Stomach smooth muscle (tissue), 2 donors: ENCODE data around the gene DOCK3.

Experiments
- H3K27ac ChIP-seq: one replicate; pipeline ENCODE4 v1.7.0; 2013; ENCODE audit warnings: mild to moderate bottlenecking, low read length, inconsistent platforms
- H3K27me3 ChIP-seq, 2 donors: one replicate each; pipeline ENCODE4 v1.7.0; 2013; ENCODE audit warnings: low read length in 2 of 2; ENCODE audit not compliant: insufficient read depth in 2 of 2, control insufficient read depth in 1 of 2
- H3K36me3 ChIP-seq, 2 donors: one replicate each; pipeline ENCODE4 v1.7.0; 2013; ENCODE audit warnings: low read length in 2 of 2; ENCODE audit not compliant: control insufficient read depth in 2 of 2, insufficient read depth in 2 of 2
- H3K4me1 ChIP-seq: one replicate; pipeline ENCODE4 v1.7.0; 2013; ENCODE audit warnings: low read length; ENCODE audit not compliant: control insufficient read depth, insufficient read depth
- H3K4me3 ChIP-seq, 2 donors: one replicate each; pipeline ENCODE4 v1.7.0; 2013; ENCODE audit warnings: low read length in 2 of 2
- H3K9ac ChIP-seq, 2 donors: one replicate each; pipeline ENCODE4 v1.7.0; 2013; ENCODE audit warnings: low read length in 2 of 2, mild to moderate bottlenecking in 1 of 2
- H3K9me3 ChIP-seq, 2 donors: one replicate each; pipeline ENCODE4 v1.7.0; 2013; ENCODE audit warnings: low read length in 2 of 2; ENCODE audit not compliant: control insufficient read depth in 2 of 2
- donor health status: healthy.
- donor health status: Pancreatic carcinoma.

DOCK3 gene

DNA sequence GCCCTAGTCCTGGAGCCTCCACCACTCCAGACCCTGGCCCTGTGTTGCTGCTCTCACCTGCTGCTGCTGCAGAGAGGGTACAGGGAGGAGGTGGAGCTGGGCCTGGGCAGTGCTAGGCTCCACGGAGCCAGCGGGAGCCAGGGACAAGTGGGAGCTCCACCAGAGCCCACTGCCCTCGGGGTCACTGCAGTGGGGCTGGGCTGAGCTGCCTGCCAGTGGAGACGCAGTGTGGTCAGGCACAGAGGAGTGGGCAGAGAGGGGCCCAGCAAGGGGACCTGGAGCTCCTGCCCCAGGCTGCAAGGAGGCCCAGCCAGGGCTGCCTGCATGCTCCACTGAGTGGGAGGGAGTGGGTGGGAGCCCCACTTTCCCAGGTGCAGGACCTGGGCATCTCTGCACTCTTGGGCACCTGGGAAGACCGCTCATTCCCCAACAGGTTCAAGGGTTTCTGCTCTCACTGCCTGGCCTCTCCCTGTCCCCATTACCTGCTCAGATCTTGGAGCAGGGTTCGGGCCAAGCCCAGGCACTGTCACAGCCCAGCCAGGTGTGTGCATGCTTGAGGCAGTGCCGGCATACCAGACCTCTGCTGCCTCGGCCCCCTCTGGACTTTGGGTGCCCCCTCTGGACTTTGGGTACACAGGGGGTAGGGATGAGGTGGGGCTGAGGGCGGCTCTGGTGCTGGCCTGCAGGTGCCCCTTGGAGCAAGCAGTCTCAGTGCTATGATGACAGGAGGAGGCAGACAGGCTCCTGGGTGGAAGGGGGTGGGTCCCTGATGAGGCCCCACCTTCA is 308.0 kb downstream of the DOCK3 start:
- H3K9ac ChIP-seq, result no peak overlapping the region
- H3K4me1 ChIP-seq, result no peaks in the 10 kb centered on the region
- H3K4me3 ChIP-seq, result no peak overlapping the region
- no peak overlapping the region for H3K27ac ChIP-seq
- no peaks in the 10 kb centered on the region for H3K36me3 ChIP-seq
- H3K27me3 ChIP-seq, result no peaks in the 10 kb centered on the region
- H3K9me3 ChIP-seq, result no peaks in the 10 kb centered on the region

DNA sequence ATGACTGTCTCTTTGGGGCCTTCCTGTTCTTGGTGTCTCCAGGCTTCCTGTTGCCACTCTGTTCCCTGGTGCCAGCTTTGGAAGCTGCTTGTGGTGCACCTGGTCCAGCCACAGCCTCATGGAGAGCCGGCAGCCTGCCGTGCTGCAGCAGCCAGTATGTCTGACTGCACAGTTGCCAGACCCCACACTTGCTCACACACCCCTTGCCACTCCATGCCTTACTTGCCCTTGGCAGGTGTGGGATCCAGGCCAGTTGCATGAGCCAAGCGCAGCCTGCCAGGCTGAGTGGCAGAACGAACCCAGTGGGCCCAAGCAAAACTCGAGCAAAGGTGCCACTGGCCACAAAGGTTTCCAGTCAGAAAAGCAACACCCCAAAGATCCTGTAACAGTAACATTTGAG is 309.2 kb downstream of the DOCK3 start:
- no peaks in the 10 kb centered on the region for H3K4me1 ChIP-seq
- no peak overlapping the region for H3K9ac ChIP-seq
- H3K27me3 ChIP-seq, result no peaks in the 10 kb centered on the region
- no peaks in the 10 kb centered on the region for H3K36me3 ChIP-seq
- H3K4me3 ChIP-seq, result no peak overlapping the region
- H3K27ac ChIP-seq, result no peak overlapping the region
- no peaks in the 10 kb centered on the region for H3K9me3 ChIP-seq

DNA sequence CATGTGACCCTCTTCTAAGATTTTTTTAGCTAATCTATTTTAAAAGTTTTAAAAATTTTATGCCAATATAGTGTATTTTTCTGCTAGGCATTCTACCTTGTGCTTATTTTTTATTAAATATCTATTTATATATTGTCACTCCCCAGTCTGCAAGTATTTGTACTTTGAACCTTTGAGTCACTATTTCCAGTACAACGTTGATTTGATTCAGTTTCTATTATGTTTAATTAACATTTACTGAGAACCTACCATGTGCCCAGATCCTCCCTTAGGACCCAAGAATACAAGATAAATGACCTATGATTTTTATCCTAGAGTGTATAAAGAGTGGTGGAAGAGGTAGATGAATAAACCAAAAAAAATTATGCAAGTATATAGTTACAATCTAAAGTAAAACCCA is 311.2 kb downstream of the DOCK3 start:
- Histone ChIP-seq H3K9me3 (no peaks in the 10 kb centered on the region), H3K4me3 (no peak overlapping the region), H3K27ac (no peak overlapping the region), H3K27me3 (no peaks in the 10 kb centered on the region), H3K9ac (no peak overlapping the region), H3K4me1 (no peaks in the 10 kb centered on the region), H3K36me3 (no peaks in the 10 kb centered on the region)

DNA sequence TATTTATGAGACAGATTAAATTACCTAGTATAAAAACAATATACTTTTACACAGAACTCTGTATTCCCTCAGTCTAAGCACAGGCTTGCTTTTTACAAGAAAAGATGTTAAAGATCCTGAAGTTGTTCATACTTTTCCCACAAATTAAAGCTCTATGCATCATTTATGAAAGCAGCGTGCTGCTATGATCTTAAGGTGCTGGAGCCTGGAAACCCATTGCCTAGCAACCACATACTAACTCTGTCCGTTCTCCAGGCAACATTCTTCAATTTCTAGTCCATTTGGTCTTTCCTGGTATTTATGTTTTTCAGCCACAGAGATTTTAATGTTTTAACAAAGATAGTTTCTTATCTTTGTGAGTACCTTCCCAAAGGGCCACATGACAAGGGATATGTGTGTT is 312.0 kb downstream of the DOCK3 start:
- no peaks in the 10 kb centered on the region for H3K36me3 ChIP-seq
- no peak overlapping the region for H3K27ac ChIP-seq
- no peaks in the 10 kb centered on the region for H3K4me1 ChIP-seq
- H3K9ac ChIP-seq, result no peak overlapping the region
- H3K4me3 ChIP-seq, result no peak overlapping the region
- no peaks in the 10 kb centered on the region for H3K27me3 ChIP-seq
- no peaks in the 10 kb centered on the region for H3K9me3 ChIP-seq

DNA sequence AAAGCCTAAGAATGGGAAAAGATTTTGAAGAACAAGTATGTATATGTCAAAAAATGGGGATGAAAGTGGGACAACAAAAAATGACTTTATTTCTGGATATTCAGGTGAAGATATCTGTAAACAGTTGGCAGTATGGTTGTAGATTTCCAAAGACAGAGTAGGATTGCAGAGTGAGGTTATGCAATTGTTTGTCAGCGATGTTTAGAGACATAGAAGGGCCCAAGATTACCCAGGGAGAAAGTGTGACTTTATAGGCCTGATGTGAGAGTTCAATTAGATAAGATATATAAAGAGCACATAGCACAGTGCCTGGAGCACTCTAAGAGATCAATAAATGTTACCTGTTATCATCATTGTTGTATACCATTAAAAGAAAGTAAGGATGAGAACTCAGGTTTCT is 319.8 kb downstream of the DOCK3 start:
- no peak overlapping the region for H3K27ac ChIP-seq
- H3K4me3 ChIP-seq, result no peak overlapping the region
- H3K9me3 ChIP-seq, result no peaks in the 10 kb centered on the region
- H3K27me3 ChIP-seq, result no peaks in the 10 kb centered on the region
- H3K9ac ChIP-seq, result no peak overlapping the region
- H3K36me3 ChIP-seq, result no peaks in the 10 kb centered on the region
- H3K4me1 ChIP-seq, result no peaks in the 10 kb centered on the region

DNA sequence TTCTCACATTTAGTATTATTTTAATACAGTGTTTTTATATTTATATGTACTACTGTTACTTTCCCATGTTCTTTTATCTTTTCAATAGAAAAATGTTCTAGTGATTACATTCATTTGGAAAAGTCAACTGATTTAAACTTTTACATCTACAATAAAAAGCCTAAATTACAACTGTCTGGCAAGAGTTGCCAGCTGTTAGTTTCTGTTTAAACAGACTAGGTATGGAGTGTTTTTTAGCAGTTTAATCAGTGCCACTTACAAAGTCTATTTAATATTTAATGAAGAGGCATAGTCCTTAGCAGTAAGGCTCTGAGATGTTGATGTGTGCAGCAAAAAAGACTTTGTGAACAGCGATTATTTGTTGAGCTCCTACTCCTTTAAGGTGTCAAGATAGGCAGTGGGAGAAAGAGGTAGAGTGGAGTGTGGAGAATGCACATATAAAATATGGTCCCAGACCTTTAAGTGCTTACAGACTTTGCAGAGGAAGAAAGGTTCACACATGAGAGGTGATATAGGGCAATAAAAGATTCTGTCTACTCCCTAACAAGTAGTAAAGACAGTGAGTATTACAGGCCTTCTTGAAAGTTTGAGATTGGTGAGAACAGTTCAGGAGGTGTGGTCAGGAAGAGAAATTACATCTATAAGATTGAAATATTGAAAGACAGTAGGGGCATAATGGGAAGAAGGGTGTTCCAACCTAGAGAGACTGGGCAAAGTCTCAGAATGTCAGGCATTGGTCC is 320.5 kb downstream of the DOCK3 start:
- H3K27ac ChIP-seq, result no peak overlapping the region
- no peaks in the 10 kb centered on the region for H3K27me3 ChIP-seq
- H3K4me3 ChIP-seq, result no peak overlapping the region
- H3K9ac ChIP-seq, result no peak overlapping the region
- no peaks in the 10 kb centered on the region for H3K4me1 ChIP-seq
- H3K36me3 ChIP-seq, result no peaks in the 10 kb centered on the region
- H3K9me3 ChIP-seq, result no peaks in the 10 kb centered on the region

DNA sequence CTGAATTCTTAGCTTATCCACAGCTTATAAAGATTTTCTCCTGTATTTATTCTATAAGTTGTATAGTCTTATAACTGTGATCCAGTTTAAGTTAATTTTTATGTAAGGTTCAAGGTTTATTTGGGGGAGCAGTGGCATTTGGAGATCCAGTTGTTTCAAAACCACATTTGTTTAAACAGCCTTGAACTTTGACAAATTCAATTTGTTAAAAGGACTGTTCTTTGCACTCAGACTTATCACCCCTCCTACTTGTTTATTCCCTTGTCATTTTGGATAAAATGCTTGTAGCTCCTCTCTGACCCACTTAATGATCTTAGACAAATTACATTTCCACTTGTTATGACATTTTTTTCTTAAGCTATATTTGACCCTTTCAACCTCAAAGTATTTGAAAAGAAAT is 327.8 kb downstream of the DOCK3 start:
- H3K27ac ChIP-seq, result no peak overlapping the region
- H3K36me3 ChIP-seq, result no peaks in the 10 kb centered on the region
- H3K4me3 ChIP-seq, result no peak overlapping the region
- H3K4me1 ChIP-seq, result no peaks in the 10 kb centered on the region
- H3K9ac ChIP-seq, result no peak overlapping the region
- H3K9me3 ChIP-seq, result no peaks in the 10 kb centered on the region
- no peaks in the 10 kb centered on the region for H3K27me3 ChIP-seq

DNA sequence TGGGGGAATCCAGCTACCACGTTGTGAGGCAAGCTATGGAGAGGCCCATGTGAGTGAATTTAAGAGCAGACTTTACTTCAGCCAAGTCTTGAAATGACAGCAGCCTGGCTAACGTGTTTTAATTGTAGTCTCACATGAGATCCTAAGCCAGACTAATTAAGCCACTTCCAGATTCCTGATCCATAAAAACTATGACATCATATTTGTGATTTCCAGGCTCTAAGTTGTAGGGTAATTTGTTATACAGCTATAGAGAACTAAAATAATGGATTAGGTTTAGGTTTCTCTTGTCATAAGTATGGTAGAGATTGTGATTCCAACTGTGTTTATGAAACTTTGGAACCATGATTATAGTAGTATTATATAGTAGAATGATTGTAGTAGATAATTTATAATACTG is 329.5 kb downstream of the DOCK3 start:
- Histone ChIP-seq H3K9me3 (no peaks in the 10 kb centered on the region), H3K9ac (no peak overlapping the region), H3K4me1 (no peaks in the 10 kb centered on the region), H3K27me3 (no peaks in the 10 kb centered on the region), H3K4me3 (no peak overlapping the region), H3K27ac (no peak overlapping the region), H3K36me3 (no peaks in the 10 kb centered on the region)

DNA sequence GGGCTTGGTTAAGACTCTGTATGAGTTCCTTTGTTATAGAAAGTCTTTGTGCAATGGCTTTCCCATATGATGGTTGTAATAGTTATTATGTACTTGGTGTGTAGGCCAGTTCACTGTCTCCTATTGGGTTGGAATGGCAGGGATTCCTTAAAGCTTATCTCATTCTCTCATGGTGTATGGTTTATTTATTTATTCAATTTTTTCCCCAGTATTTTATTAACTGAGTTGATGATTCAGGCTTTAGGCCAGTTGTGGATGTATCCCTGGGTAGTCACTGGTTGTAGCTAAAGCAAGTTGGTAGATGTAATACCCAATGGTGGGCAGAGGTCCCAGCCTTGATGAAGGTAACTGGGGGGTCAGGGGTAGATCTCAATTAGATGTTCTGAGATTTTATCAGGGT is 349.4 kb downstream of the DOCK3 start:
- Histone ChIP-seq H3K4me1 (peaks cover 3% of the 10 kb centered on the region), H3K4me3 (no peak overlapping the region), H3K27ac (no peak overlapping the region), H3K9me3 (no peaks in the 10 kb centered on the region), H3K27me3 (no peaks in the 10 kb centered on the region), H3K36me3 (no peaks in the 10 kb centered on the region), H3K9ac (no peak overlapping the region)

DNA sequence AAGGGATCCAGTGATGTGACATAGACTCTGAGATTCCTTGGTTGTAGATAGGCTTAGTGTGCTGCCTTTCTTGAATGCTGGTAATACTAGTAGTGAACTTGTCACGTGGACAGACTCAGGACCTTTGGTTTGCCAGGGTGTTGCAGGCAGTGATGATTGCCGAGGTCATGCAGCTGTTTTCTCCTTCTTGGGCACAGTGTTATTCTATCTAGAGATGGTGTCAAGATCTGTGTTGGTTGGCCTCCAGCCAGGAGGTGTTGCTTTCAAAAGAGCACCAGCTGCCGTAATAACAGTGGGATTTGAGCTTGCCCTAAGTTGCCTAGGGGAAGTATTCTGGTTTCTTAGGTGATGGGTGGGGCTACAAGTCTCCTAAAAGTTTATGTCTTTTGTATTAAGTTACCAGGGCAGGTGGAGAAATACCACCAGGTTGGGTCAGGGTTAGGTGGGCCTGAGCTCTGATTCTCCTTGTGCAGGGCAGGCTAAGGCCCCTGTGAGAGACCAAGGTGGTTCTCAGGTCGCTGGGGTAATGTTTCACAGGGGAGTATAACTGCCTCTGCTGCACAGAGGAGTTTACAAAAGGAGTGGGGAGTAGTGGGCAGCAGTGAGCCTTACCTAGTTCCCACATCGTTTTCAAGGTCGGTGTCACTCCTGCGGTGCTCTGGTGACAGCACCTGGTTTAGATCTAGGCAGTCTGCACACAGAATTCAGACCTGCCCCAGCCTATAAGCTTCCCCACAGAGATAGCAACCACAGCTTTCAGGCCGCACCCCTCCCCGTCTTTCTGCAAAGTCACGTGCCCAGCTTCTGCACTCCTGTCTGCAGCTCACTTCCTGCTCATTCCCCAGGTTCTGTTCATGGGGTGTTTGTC is 350.3 kb downstream of the DOCK3 start:
- no peak overlapping the region for H3K27ac ChIP-seq
- no peaks in the 10 kb centered on the region for H3K9me3 ChIP-seq
- peaks cover 3% of the 10 kb centered on the region for H3K4me1 ChIP-seq
- no peaks in the 10 kb centered on the region for H3K36me3 ChIP-seq
- H3K4me3 ChIP-seq, result no peak overlapping the region
- H3K27me3 ChIP-seq, result no peaks in the 10 kb centered on the region
- no peak overlapping the region for H3K9ac ChIP-seq
